DOHH2 (cell line): ENCODE results near the gene CFAP43.

Experiments
- H3F3A ChIP-seq: fragments of 200-600 bp; sonication (generic), shearing (Covaris generic); 2 replicates; pipeline ENCODE4 v1.6.0; 2016; ENCODE audit warnings: antibody characterized with exemption, mild to moderate bottlenecking; ENCODE audit not compliant: control insufficient read depth, insufficient read depth
- H3K27ac ChIP-seq: fragments of 200-600 bp; sonication (generic); 2 replicates; pipeline ENCODE4 v1.5.1; 2014; ENCODE audit warnings: low read depth, mild to moderate bottlenecking, low read length, moderate library complexity
- H3K27me3 ChIP-seq: fragments of 200-600 bp; sonication (generic); 2 replicates; pipeline ENCODE4 v1.6.1; 2014; ENCODE audit warnings: mild to moderate bottlenecking, low read length, mixed read lengths; ENCODE audit not compliant: control insufficient read depth
- H3K36me3 ChIP-seq: fragments of 200-600 bp; sonication (generic); 2 replicates; pipeline ENCODE4 v1.6.1; 2014; ENCODE audit warnings: mild to moderate bottlenecking, low read length, moderate library complexity, mixed read lengths; ENCODE audit not compliant: control insufficient read depth
- H3K4me1 ChIP-seq: fragments of 200-600 bp; sonication (generic); 2 replicates; pipeline ENCODE4 v1.6.1; 2014; ENCODE audit warnings: mild to moderate bottlenecking, low read length, mixed read lengths; ENCODE audit not compliant: control insufficient read depth
- H3K4me2 ChIP-seq: fragments of 200-600 bp; sonication (generic); 2 replicates; pipeline ENCODE4 v1.6.0; 2014; ENCODE audit warnings: mild to moderate bottlenecking, low read length, moderate library complexity
- H3K4me3 ChIP-seq: fragments of 200-600 bp; sonication (generic); 2 replicates; pipeline ENCODE4 v1.5.1; 2014; ENCODE audit warnings: mild to moderate bottlenecking, low read length, mixed read lengths
- H3K79me2 ChIP-seq: fragments of 200-600 bp; sonication (generic); 2 replicates; pipeline ENCODE4 v1.6.1; 2014; ENCODE audit warnings: mild to moderate bottlenecking, low read length, mixed read lengths; ENCODE audit not compliant: control insufficient read depth
- H3K9me2 ChIP-seq: fragments of 200-600 bp; sonication (generic); replicated peaks from 2 replicates; pipeline ENCODE4 v1.6.1; 2014; ENCODE audit warnings: mild to moderate bottlenecking, low read length, mixed read lengths; ENCODE audit not compliant: control insufficient read depth
- H3K9me3 ChIP-seq: fragments of 200-600 bp; sonication (generic); 2 replicates; pipeline ENCODE4 v1.6.1; 2014; ENCODE audit warnings: antibody characterized with exemption, low read length, mixed read lengths; ENCODE audit not compliant: control insufficient read depth, insufficient read depth
- H4K20me1 ChIP-seq: fragments of 200-600 bp; sonication (generic); 2 replicates; pipeline ENCODE4 v1.6.0; 2014; ENCODE audit warnings: low read depth, mild to moderate bottlenecking, antibody characterized with exemption, low read length, moderate library complexity; ENCODE audit not compliant: control insufficient read depth, insufficient read depth
- CTCF ChIP-seq: fragments of 200-600 bp; sonication (generic); IDR thresholded peaks from one replicate; pipeline ENCODE4 v1.5.1; 2014; ENCODE audit warnings: antibody characterized with exemption, mild to moderate bottlenecking, low read depth, low read length; ENCODE audit not compliant: poor library complexity, severe bottlenecking
- EZH2phosphoT487 ChIP-seq: fragments of 200-600 bp; sonication (generic); IDR thresholded peaks from 2 replicates; pipeline ENCODE4 v1.6.1; 2017; ENCODE audit warnings: borderline replicate concordance, mild to moderate bottlenecking, antibody characterized with exemption, low read length, moderate library complexity, mixed read lengths

The CFAP43 gene

GRCh38 chr10:104096692-104097091 is 135.5 kb downstream of the CFAP43 start:
- no peak overlapping the region for H3K4me3 ChIP-seq
- H4K20me1 ChIP-seq = no peaks in the 10 kb centered on the region
- no peaks in the 10 kb centered on the region for H3K4me1 ChIP-seq
- H3K36me3 ChIP-seq = no peaks in the 10 kb centered on the region
- no peak overlapping the region for H3K27ac ChIP-seq
- no peaks in the 10 kb centered on the region for H3K9me2 ChIP-seq
- H3K27me3 ChIP-seq = peaks cover 11% of the 10 kb centered on the region; the same call in 1 of the 2 replicates
- no peaks in the 10 kb centered on the region for H3K79me2 ChIP-seq
- H3K4me2 ChIP-seq = no peak overlapping the region
- TF ChIP-seq EZH2phosphoT487 (no peak), CTCF (no peak)
- H3K9me3 ChIP-seq = no peaks in the 10 kb centered on the region
- H3F3A ChIP-seq = no peaks in the 10 kb centered on the region

- no peak overlapping the region for H3K27ac ChIP-seq
- H3K27me3 ChIP-seq = peaks cover 5% of the 10 kb centered on the region; the same call in 1 of the 2 replicates
- H3K4me3 ChIP-seq = no peak overlapping the region
- H3K9me2 ChIP-seq = no peaks in the 10 kb centered on the region
- no peak overlapping the region for H3K4me2 ChIP-seq
- no peaks in the 10 kb centered on the region for H3K36me3 ChIP-seq
- no peak for TF ChIP-seq CTCF
- TF ChIP-seq EZH2phosphoT487 = no peak
- no peaks in the 10 kb centered on the region for H3K9me3 ChIP-seq
- no peaks in the 10 kb centered on the region for H3F3A ChIP-seq
- no peaks in the 10 kb centered on the region for H3K4me1 ChIP-seq
- no peaks in the 10 kb centered on the region for H3K79me2 ChIP-seq
- no peaks in the 10 kb centered on the region for H4K20me1 ChIP-seq
These were observed 139.4 kb downstream of the CFAP43 start for GRCh38 chr10:104092749-104093148.

GRCh38 chr10:104090611-104091010 is 141.6 kb downstream of the CFAP43 start:
- peaks cover 5% of the 10 kb centered on the region; the same call in 1 of the 2 replicates for H3K27me3 ChIP-seq
- no peaks in the 10 kb centered on the region for H4K20me1 ChIP-seq
- no peaks in the 10 kb centered on the region for H3F3A ChIP-seq
- no peak overlapping the region for H3K27ac ChIP-seq
- no peaks in the 10 kb centered on the region for H3K79me2 ChIP-seq
- no peaks in the 10 kb centered on the region for H3K36me3 ChIP-seq
- no peaks in the 10 kb centered on the region for H3K9me2 ChIP-seq
- H3K9me3 ChIP-seq = no peaks in the 10 kb centered on the region
- H3K4me3 ChIP-seq = no peak overlapping the region
- no peak overlapping the region for H3K4me2 ChIP-seq
- TF ChIP-seq CTCF (no peak), EZH2phosphoT487 (no peak)
- H3K4me1 ChIP-seq = no peaks in the 10 kb centered on the region

- H3K9me3 ChIP-seq = no peaks in the 10 kb centered on the region
- no peaks in the 10 kb centered on the region for H3K36me3 ChIP-seq
- no peaks in the 10 kb centered on the region for H3K9me2 ChIP-seq
- peaks cover 5% of the 10 kb centered on the region; the same call in 1 of the 2 replicates for H3K27me3 ChIP-seq
- H3F3A ChIP-seq = no peaks in the 10 kb centered on the region
- no peak overlapping the region for H3K27ac ChIP-seq
- H3K4me2 ChIP-seq = no peak overlapping the region
- H3K4me3 ChIP-seq = no peak overlapping the region
- no peaks in the 10 kb centered on the region for H3K4me1 ChIP-seq
- H4K20me1 ChIP-seq = no peaks in the 10 kb centered on the region
- H3K79me2 ChIP-seq = no peaks in the 10 kb centered on the region
- TF ChIP-seq EZH2phosphoT487 = no peak
- no peak for TF ChIP-seq CTCF
These were observed 142.5 kb downstream of the CFAP43 start for GRCh38 chr10:104089621-104090020.
